SK-N-SH treated with all-trans-retinoic acid at 6 μM for 48 hours (cell line): ENCODE data around the gene POLR2E.

Source experiments
- ATAC-seq: fragments of 200-7000 bp; cut with Tn5 transposase; 3 replicates; pipeline ENCODE4 v1.9.1; 2020; ENCODE audit warnings: mild to moderate bottlenecking, moderate library complexity
- ARNTL ChIP-seq: fragments of 450-650 bp; formaldehyde crosslinking; IDR thresholded peaks from 2 replicates; pipeline ENCODE4 v1.5.0; 2020; ENCODE audit warnings: low read depth, mild to moderate bottlenecking, moderate library complexity, borderline replicate concordance
- BACH2 ChIP-seq: fragments of 250-450 bp; sonication (Bioruptor Pico); IDR thresholded peaks from 2 replicates; pipeline ENCODE4 v1.9.0; 2021; ENCODE audit warnings: mild to moderate bottlenecking, borderline replicate concordance
- CSDC2 ChIP-seq: fragments of 250-450 bp; sonication (Bioruptor Pico); IDR thresholded peaks from 2 replicates; pipeline ENCODE4 v1.5.0; 2020; ENCODE audit warnings: mild to moderate bottlenecking, moderate library complexity
- CSRNP3 ChIP-seq: fragments of 250-450 bp; sonication (Bioruptor Pico); IDR thresholded peaks from 2 replicates; pipeline ENCODE4 v1.5.1; 2021; ENCODE audit warnings: mild to moderate bottlenecking, moderate library complexity
- ESRRG ChIP-seq: fragments of 250-450 bp; sonication (Bioruptor Pico); IDR thresholded peaks from 2 replicates; pipeline ENCODE4 v1.6.1; 2021; ENCODE audit warnings: mild to moderate bottlenecking
- ISL1 ChIP-seq: fragments of 250-450 bp; sonication (Bioruptor Pico); IDR thresholded peaks from 2 replicates; pipeline ENCODE4 v2.1.2; 2022; ENCODE audit warnings: mild to moderate bottlenecking, moderate library complexity
- OSR1 ChIP-seq: fragments of 250-450 bp; sonication (Bioruptor Pico); IDR thresholded peaks from 2 replicates; pipeline ENCODE4 v1.8.0; 2022; ENCODE audit warnings: moderate library complexity, mild to moderate bottlenecking, inconsistent platforms
- POU6F1 ChIP-seq: fragments of 250-450 bp; sonication (Bioruptor Pico); IDR thresholded peaks from 2 replicates; pipeline ENCODE4 v1.8.0; 2021; ENCODE audit warnings: low read depth, mild to moderate bottlenecking, moderate library complexity, borderline replicate concordance
- PPARA ChIP-seq: fragments of 250-450 bp; sonication (Bioruptor Pico); IDR thresholded peaks from 2 replicates; pipeline ENCODE4 v1.5.0; 2020; ENCODE audit warnings: mild to moderate bottlenecking, borderline replicate concordance
- SNAI2 ChIP-seq: fragments of 250-450 bp; sonication (Bioruptor Pico); IDR thresholded peaks from 2 replicates; pipeline ENCODE4 v1.5.0; 2020; ENCODE audit warnings: mild to moderate bottlenecking, moderate library complexity
- TCF4 ChIP-seq: fragments of 250-450 bp; sonication (Bioruptor Pico); IDR thresholded peaks from 2 replicates; pipeline ENCODE4 v1.8.0; 2021; ENCODE audit warnings: mild to moderate bottlenecking, moderate library complexity, borderline replicate concordance
- TOX ChIP-seq: fragments of 250-450 bp; sonication (Bioruptor Pico); IDR thresholded peaks from 2 replicates; pipeline ENCODE4 v1.8.0; 2021; ENCODE audit warnings: mild to moderate bottlenecking, moderate library complexity, borderline replicate concordance
- TSHZ2 ChIP-seq: fragments of 250-450 bp; sonication (Bioruptor Pico); IDR thresholded peaks from 2 replicates; pipeline ENCODE4 v1.5.0; 2020; ENCODE audit warnings: mild to moderate bottlenecking, moderate library complexity
- ZFP30 ChIP-seq: fragments of 450-650 bp; formaldehyde crosslinking; IDR thresholded peaks from 2 replicates; pipeline ENCODE4 v1.5.0; 2022; ENCODE audit warnings: mild to moderate bottlenecking, moderate library complexity
- ZNF70 ChIP-seq: fragments of 450-650 bp; formaldehyde crosslinking; IDR thresholded peaks from 2 replicates; pipeline ENCODE4 v1.5.0; 2020; ENCODE audit warnings: mild to moderate bottlenecking, moderate library complexity
- ZNF8 ChIP-seq: fragments of 450-650 bp; formaldehyde crosslinking; IDR thresholded peaks from 2 replicates; pipeline ENCODE4 v1.5.0; 2020; ENCODE audit warnings: mild to moderate bottlenecking, moderate library complexity
- TF ChIP-seq, protein P1 (sequence below): fragments of 250-450 bp; sonication (Bioruptor Pico); IDR thresholded peaks from 2 replicates; pipeline ENCODE4 v1.8.0; 2020; ENCODE audit warnings: mild to moderate bottlenecking, moderate library complexity, borderline replicate concordance

POLR2E gene

GRCh38 chr19:1105873-1106840 lies 11.0 kb upstream of the POLR2E start:
- ATAC-seq: no peak
- TF ChIP-seq ESRRG: no peak
- no peak for TF ChIP-seq CSDC2 (CRISPR knock-in tag)
- no peak for TF ChIP-seq ISL1
- no peak for TF ChIP-seq SNAI2 (CRISPR knock-in tag)
- TF ChIP-seq POU6F1 (CRISPR knock-in tag): no peak
- no peak for TF ChIP-seq CSRNP3
- TF ChIP-seq BACH2 (CRISPR knock-in tag): no peak
- no peak for TF ChIP-seq ZNF70

GRCh38 chr19:1105008-1105872 lies 10.1 kb upstream of the POLR2E start:
- no peak for ATAC-seq
- no peak for TF ChIP-seq TOX
- TF ChIP-seq ESRRG: no peak
- TF ChIP-seq BACH2 (CRISPR knock-in tag): no peak
- TF ChIP-seq, protein P1, sequence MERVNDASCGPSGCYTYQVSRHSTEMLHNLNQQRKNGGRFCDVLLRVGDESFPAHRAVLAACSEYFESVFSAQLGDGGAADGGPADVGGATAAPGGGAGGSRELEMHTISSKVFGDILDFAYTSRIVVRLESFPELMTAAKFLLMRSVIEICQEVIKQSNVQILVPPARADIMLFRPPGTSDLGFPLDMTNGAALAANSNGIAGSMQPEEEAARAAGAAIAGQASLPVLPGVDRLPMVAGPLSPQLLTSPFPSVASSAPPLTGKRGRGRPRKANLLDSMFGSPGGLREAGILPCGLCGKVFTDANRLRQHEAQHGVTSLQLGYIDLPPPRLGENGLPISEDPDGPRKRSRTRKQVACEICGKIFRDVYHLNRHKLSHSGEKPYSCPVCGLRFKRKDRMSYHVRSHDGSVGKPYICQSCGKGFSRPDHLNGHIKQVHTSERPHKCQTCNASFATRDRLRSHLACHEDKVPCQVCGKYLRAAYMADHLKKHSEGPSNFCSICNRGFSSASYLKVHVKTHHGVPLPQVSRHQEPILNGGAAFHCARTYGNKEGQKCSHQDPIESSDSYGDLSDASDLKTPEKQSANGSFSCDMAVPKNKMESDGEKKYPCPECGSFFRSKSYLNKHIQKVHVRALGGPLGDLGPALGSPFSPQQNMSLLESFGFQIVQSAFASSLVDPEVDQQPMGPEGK (CRISPR knock-in tag): no peak
- TF ChIP-seq OSR1: no peak
- TF ChIP-seq ZNF8 (CRISPR knock-in tag): no peak
- TF ChIP-seq ARNTL (CRISPR knock-in tag): no peak
- TF ChIP-seq POU6F1 (CRISPR knock-in tag): no peak
- TF ChIP-seq TSHZ2: no peak
- TF ChIP-seq CSDC2 (CRISPR knock-in tag): no peak
- no peak for TF ChIP-seq TCF4
- no peak for TF ChIP-seq ZFP30 (CRISPR knock-in tag)
- no peak for TF ChIP-seq PPARA (CRISPR knock-in tag)
